Measurements from ENCODE around the gene SIRT2. TPM values are rescaled to one million over a fixed set of nuclear protein-coding genes. Genes with fewer than 3 reads are reported as not detected.
A peak's percentile ranks its signal among the peaks of the same experiment; 100 is the strongest.

The SIRT2 gene
- total RNA-seq, 1 donor from 2014 or later = 54.2 TPM

DNA sequence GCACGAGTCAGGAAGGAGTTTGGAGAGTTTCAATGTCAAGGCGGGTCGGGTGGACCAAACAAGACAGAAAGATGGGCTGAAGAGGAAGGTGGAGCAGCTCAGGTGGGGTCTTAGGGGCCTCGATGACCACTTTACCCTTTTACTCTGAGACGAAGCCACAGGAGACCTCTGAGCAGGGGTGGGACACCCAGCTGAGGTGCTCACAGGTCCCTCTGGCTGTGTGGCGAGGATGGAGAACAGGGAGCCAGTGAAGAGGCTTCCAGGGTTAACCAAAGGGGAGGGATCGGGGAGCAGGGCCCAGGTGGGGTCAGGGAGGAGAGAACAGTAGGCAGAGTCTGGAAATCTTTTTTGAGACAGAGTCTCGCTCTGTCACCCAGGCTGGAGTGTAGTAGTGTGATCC is 14.5 kb upstream of the SIRT2 start:
- Mint-ChIP-seq H3K36me3 (ENCODE audit: low read depth) (peaks cover 1% of the 10 kb centered on the region), H3K9me3 (ENCODE audit: low read depth) (no peaks in the 10 kb centered on the region), H3K4me3 (ENCODE audit: unreplicated experiment) (no peak overlapping the region), H3K4me1 (ENCODE audit: low read depth) (no peaks in the 10 kb centered on the region), H3K27me3 (ENCODE audit: low read depth) (no peaks in the 10 kb centered on the region), H3K27ac (ENCODE audit: unreplicated experiment) (no peak overlapping the region)
- no peak for TF ChIP-seq CTCF (IDR thresholded peaks at IDR 0.05)
- DNase-seq (ENCODE audit: low spot score) = peak; percentile 65

- Mint-ChIP-seq H3K4me3 (ENCODE audit: unreplicated experiment) (no peak overlapping the region), H3K27ac (ENCODE audit: unreplicated experiment) (no peak overlapping the region), H3K9me3 (ENCODE audit: low read depth) (no peaks in the 10 kb centered on the region), H3K36me3 (ENCODE audit: low read depth) (peaks cover 2% of the 10 kb centered on the region), H3K4me1 (ENCODE audit: low read depth) (no peaks in the 10 kb centered on the region), H3K27me3 (ENCODE audit: low read depth) (no peaks in the 10 kb centered on the region)
- DNase-seq (ENCODE audit: low spot score) = no peak
- TF ChIP-seq CTCF (IDR thresholded peaks at IDR 0.05) = no peak
Observed at GRCh38 chr19:38912600-38913514, 13.4 kb upstream of the SIRT2 start.

GRCh38 chr19:38911388-38912001 is 12.1 kb upstream of the SIRT2 start:
- no peaks in the 10 kb centered on the region for H3K9me3 Mint-ChIP-seq (ENCODE audit: low read depth)
- H3K4me1 Mint-ChIP-seq (ENCODE audit: low read depth) = no peaks in the 10 kb centered on the region
- H3K27ac Mint-ChIP-seq (ENCODE audit: unreplicated experiment) = no peak overlapping the region
- H3K4me3 Mint-ChIP-seq (ENCODE audit: unreplicated experiment) = no peak overlapping the region
- peaks cover 9% of the 10 kb centered on the region for H3K36me3 Mint-ChIP-seq (ENCODE audit: low read depth)
- no peak for DNase-seq (ENCODE audit: low spot score)
- TF ChIP-seq CTCF (IDR thresholded peaks at IDR 0.05) = no peak
- no peaks in the 10 kb centered on the region for H3K27me3 Mint-ChIP-seq (ENCODE audit: low read depth)

DNA sequence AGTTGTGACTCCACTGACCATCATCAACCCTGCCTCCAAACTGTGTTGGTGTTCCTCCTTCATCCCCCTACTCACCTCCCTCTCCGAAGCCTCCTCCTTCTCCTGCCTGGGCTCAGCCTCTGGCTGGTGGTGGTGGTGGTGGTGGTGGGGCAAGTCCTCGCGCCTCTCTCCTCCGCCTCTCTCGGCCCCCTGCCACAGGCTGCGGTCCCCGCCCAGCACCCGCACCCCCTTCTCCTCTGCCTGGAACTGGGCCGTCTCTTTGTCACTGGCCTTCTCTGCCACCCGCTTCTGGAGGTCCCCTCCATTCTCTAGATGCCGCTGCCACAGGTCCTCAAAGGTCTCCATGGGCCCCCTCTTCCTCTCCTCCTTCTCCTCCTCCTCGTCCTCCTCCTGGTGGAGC is 11.1 kb upstream of the SIRT2 start:
- no peak for DNase-seq (ENCODE audit: low spot score)
- H3K27me3 Mint-ChIP-seq (ENCODE audit: low read depth) = no peaks in the 10 kb centered on the region
- no peak for TF ChIP-seq CTCF (IDR thresholded peaks at IDR 0.05)
- H3K4me1 Mint-ChIP-seq (ENCODE audit: low read depth) = no peaks in the 10 kb centered on the region
- H3K9me3 Mint-ChIP-seq (ENCODE audit: low read depth) = no peaks in the 10 kb centered on the region
- H3K36me3 Mint-ChIP-seq (ENCODE audit: low read depth) = peaks cover 9% of the 10 kb centered on the region
- H3K27ac Mint-ChIP-seq (ENCODE audit: unreplicated experiment) = no peak overlapping the region
- H3K4me3 Mint-ChIP-seq (ENCODE audit: unreplicated experiment) = no peak overlapping the region

DNA sequence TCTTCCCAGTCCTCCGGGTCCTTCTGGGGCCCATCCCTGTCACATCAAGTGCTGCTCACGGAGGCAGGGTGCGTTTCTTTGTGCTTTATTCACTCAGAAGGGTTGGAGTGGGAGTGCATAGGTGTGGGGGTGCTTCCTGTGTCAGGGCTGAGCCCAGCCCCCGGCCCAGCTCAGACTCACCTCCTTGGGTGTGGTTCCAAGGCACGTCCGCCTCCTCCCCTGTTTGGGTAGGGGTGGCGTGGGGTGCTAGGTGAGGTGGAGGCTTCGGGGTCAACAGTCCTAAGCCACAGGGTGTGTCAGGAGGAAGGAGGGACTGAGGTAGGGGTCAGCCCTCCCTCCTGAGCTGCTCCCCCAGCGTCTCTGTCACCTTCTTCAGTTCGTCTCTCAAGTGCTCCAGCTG is 9.5 kb upstream of the SIRT2 start:
- Mint-ChIP-seq H3K4me1 (ENCODE audit: low read depth) (no peaks in the 10 kb centered on the region), H3K36me3 (ENCODE audit: low read depth) (peaks cover 16% of the 10 kb centered on the region), H3K4me3 (ENCODE audit: unreplicated experiment) (no peak overlapping the region), H3K27me3 (ENCODE audit: low read depth) (no peaks in the 10 kb centered on the region), H3K9me3 (ENCODE audit: low read depth) (no peaks in the 10 kb centered on the region), H3K27ac (ENCODE audit: unreplicated experiment) (no peak overlapping the region)
- TF ChIP-seq CTCF (IDR thresholded peaks at IDR 0.05) = no peak
- DNase-seq (ENCODE audit: low spot score) = no peak
